GM12891 (cell line): ENCODE measurements around the gene KDM4B.

Experiments used
- DNase-seq: peaks from one replicate; pipeline ENCODE4 v3.0.0; 2011; ENCODE audit warnings: low spot score; ENCODE audit not compliant: insufficient read length
- FAIRE-seq: peaks from 2 replicates; lab custom pipeline; 2011; peaks lifted over from hg19 to GRCh38; lab: Jason Lieb, UNC
- PAX5 ChIP-seq: IDR thresholded peaks from 2 replicates; pipeline ENCODE4 v1.6.1; 2011; ENCODE audit warnings: low read length, moderate library complexity, mild to moderate bottlenecking; ENCODE audit not compliant: insufficient read depth, severe bottlenecking
- POLR2A ChIP-seq: IDR thresholded peaks from 2 replicates; pipeline ENCODE4 v1.6.1; 2011; ENCODE audit warnings: low read depth, low read length, control low read depth
- POLR2AphosphoS5 ChIP-seq: IDR thresholded peaks from 2 replicates; pipeline ENCODE4 v1.6.1; 2011; ENCODE audit warnings: low read depth, low read length, control low read depth
- POU2F2 ChIP-seq: IDR thresholded peaks from 2 replicates; pipeline ENCODE4 v1.6.1; 2011; ENCODE audit warnings: low read depth, mild to moderate bottlenecking, control low read depth, low read length, moderate library complexity
- SPI1 ChIP-seq: IDR thresholded peaks from 2 replicates; pipeline ENCODE4 v1.6.1; 2011; ENCODE audit warnings: low read depth, low read length, control low read depth
- TAF1 ChIP-seq: IDR thresholded peaks from 2 replicates; pipeline ENCODE4 v1.6.1; 2011; ENCODE audit warnings: low read depth, low read length, control low read depth

KDM4B gene

GRCh38 chr19:5165697-5166019 is 196.7 kb downstream of the KDM4B start:
- FAIRE-seq (no peak), DNase-seq (no peak)
- TF ChIP-seq POLR2A (no peak), POU2F2 (no peak)

GRCh38 chr19:5166262-5166661 is 197.3 kb downstream of the KDM4B start:
- no peak for FAIRE-seq
- TF ChIP-seq TAF1 = no peak
- no peak for DNase-seq

GRCh38 chr19:5170329-5170745 is 201.4 kb downstream of the KDM4B start:
- DNase-seq = no peak
- peak; percentile 66 for FAIRE-seq
- TF ChIP-seq SPI1 (no peak), TAF1 (no peak), PAX5 (no peak), POLR2A (no peak), POLR2AphosphoS5 (no peak), POU2F2 (no peak)

GRCh38 chr19:5171711-5172110 is 202.8 kb downstream of the KDM4B start:
- DNase-seq (no peak), FAIRE-seq (no peak)
- no peak for TF ChIP-seq POU2F2

- no peak for DNase-seq
- TF ChIP-seq POLR2A = no peak
- no peak for TF ChIP-seq POU2F2
- no peak for TF ChIP-seq TAF1
- TF ChIP-seq PAX5 = no peak
- no peak for TF ChIP-seq SPI1
- TF ChIP-seq POLR2AphosphoS5 = no peak
- FAIRE-seq = no peak
These were observed 204.1 kb downstream of the KDM4B start for GRCh38 chr19:5172859-5173630.

- no peak for FAIRE-seq
- DNase-seq = no peak
- TF ChIP-seq SPI1 (no peak), POLR2AphosphoS5 (no peak), PAX5 (no peak), POLR2A (no peak), POU2F2 (no peak), TAF1 (no peak)
These were observed 205.1 kb downstream of the KDM4B start for GRCh38 chr19:5173993-5174392.

GRCh38 chr19:5177745-5178450 is 209.0 kb downstream of the KDM4B start:
- FAIRE-seq = no peak
- no peak for DNase-seq
- TF ChIP-seq TAF1 (no peak), POU2F2 (no peak), POLR2A (no peak), SPI1 (no peak), POLR2AphosphoS5 (no peak), PAX5 (no peak)

- no peak for DNase-seq
- FAIRE-seq = no peak
- TF ChIP-seq SPI1 (no peak), TAF1 (no peak), PAX5 (no peak), POU2F2 (no peak), POLR2AphosphoS5 (no peak), POLR2A (no peak)
These were observed 209.9 kb downstream of the KDM4B start for GRCh38 chr19:5178841-5179240.

GRCh38 chr19:5179256-5179655 is 210.3 kb downstream of the KDM4B start:
- FAIRE-seq (no peak), DNase-seq (no peak)
- no peak for TF ChIP-seq TAF1
- TF ChIP-seq POU2F2 = no peak
- TF ChIP-seq POLR2AphosphoS5 = no peak
- no peak for TF ChIP-seq SPI1
- no peak for TF ChIP-seq PAX5
- TF ChIP-seq POLR2A = no peak

- FAIRE-seq = no peak
- TF ChIP-seq SPI1 (no peak), POLR2A (no peak), POLR2AphosphoS5 (no peak), TAF1 (no peak), PAX5 (no peak), POU2F2 (no peak)
- DNase-seq = no peak
These were observed 212.4 kb downstream of the KDM4B start for GRCh38 chr19:5181329-5181728.
